Endothelial cell of umbilical vein (primary cell): ENCODE data around the gene TBCE. TPM values are rescaled to one million over a fixed set of nuclear protein-coding genes. Genes with fewer than 3 reads are reported as not detected.
A peak's percentile ranks its signal among the peaks of the same experiment; 100 is the strongest.

Experiments used
- BruUV-seq: library from RNA; stranded (reverse); fragments of 400-500 nt; replicated peaks from 2 replicates; lab custom pipeline; 2021; lab: Mats Ljungman, UMichigan
- CTCF ChIA-PET: fragments of 300-600, 350-600 bp; sonication (Branson Sonifier 250); formaldehyde crosslinking; loops from one replicate; lab custom pipeline; 2021; ENCODE audit warnings: antibody characterized with exemption, inconsistent platforms; lab: Charles Lee
- POLR2A ChIA-PET: fragments of 300-600, 350-600 bp; sonication (Branson Sonifier 250); formaldehyde crosslinking; loops from one replicate; lab custom pipeline; 2021; ENCODE audit warnings: antibody characterized with exemption, inconsistent platforms; lab: Charles Lee
- DNase-seq: peaks from one replicate; pipeline ENCODE4 v3.0.0-alpha.2; 2011; ENCODE audit warnings: low read depth, low spot score
- FAIRE-seq: peaks from 2 replicates; lab custom pipeline; 2011; peaks lifted over from hg19 to GRCh38; lab: Jason Lieb, UNC
- H2AFZ ChIP-seq: 2 replicates; pipeline ENCODE4 v1.6.0; 2012; ENCODE audit warnings: low read depth, low read length, control low read depth, inconsistent platforms
- H3K27ac ChIP-seq: 2 replicates; pipeline ENCODE4 v1.5.1; 2011; ENCODE audit warnings: low read depth, mild to moderate bottlenecking, control low read depth, low read length, moderate library complexity; ENCODE audit not compliant: insufficient read depth
- H3K27me3 ChIP-seq, 2 experiments: 2 replicates each; pipeline versions ENCODE4 v1.6.0 to v1.6.1; 2011; ENCODE audit warnings: low read length in 2 of 2, mixed read lengths in 1 of 2; ENCODE audit not compliant: control insufficient read depth in 2 of 2, insufficient read depth in 2 of 2
- H3K36me3 ChIP-seq, 2 experiments: 2 replicates in 1 of 2; 3 replicates in 1 of 2; pipeline ENCODE4 v1.5.1; 2011; ENCODE audit warnings: low read length in 2 of 2, mild to moderate bottlenecking in 1 of 2, moderate library complexity in 1 of 2; ENCODE audit not compliant: control insufficient read depth in 2 of 2, insufficient read depth in 2 of 2; ENCODE audit errors: extremely low read depth in 1 of 2
- H3K4me1 ChIP-seq: 3 replicates; pipeline ENCODE4 v1.5.1; 2011; ENCODE audit warnings: mild to moderate bottlenecking, low read length; ENCODE audit not compliant: control insufficient read depth, insufficient read depth; ENCODE audit errors: extremely low read depth
- H3K4me2 ChIP-seq: 2 replicates; pipeline ENCODE4 v1.6.1; 2011; ENCODE audit warnings: low read length, control low read depth, mixed read lengths; ENCODE audit not compliant: insufficient read depth
- H3K4me3 ChIP-seq, 3 experiments: fragments of 200-600 bp in 1 of 3; sonication (generic), shearing (Covaris generic) in 1 of 3; replicated peaks in 1 of 3; 2 replicates each; pipeline ENCODE4 v1.5.1; 2011 to 2016; ENCODE audit warnings: control low read depth in 3 of 3, low read length in 3 of 3, mild to moderate bottlenecking in 2 of 3, inconsistent platforms in 1 of 3, low read depth in 1 of 3, moderate library complexity in 1 of 3; ENCODE audit not compliant: insufficient read depth in 1 of 3
- H3K79me2 ChIP-seq: 2 replicates; pipeline ENCODE4 v1.6.0; 2012; ENCODE audit warnings: low read length, inconsistent platforms; ENCODE audit not compliant: control insufficient read depth, insufficient read depth
- H3K9ac ChIP-seq: replicated peaks from 2 replicates; pipeline ENCODE3; 2011; ENCODE audit warnings: low read length, control low read depth; ENCODE audit not compliant: insufficient read depth; ENCODE audit errors: extremely low read depth
- H3K9me1 ChIP-seq: replicated peaks from 3 replicates; pipeline ENCODE4 v1.6.0; 2011; ENCODE audit warnings: mild to moderate bottlenecking, low read length; ENCODE audit not compliant: control insufficient read depth, insufficient read depth; ENCODE audit errors: extremely low read depth
- H3K9me3 ChIP-seq: replicated peaks from 2 replicates; pipeline ENCODE4 v1.5.1; 2012; ENCODE audit warnings: low read length, inconsistent platforms; ENCODE audit not compliant: control insufficient read depth, insufficient read depth
- H4K20me1 ChIP-seq: replicated peaks from 2 replicates; pipeline ENCODE3; 2011; ENCODE audit warnings: mild to moderate bottlenecking, low read length; ENCODE audit not compliant: control insufficient read depth, insufficient read depth; ENCODE audit errors: extremely low read depth
- CTCF ChIP-seq, 2 donors: IDR thresholded peaks; 1 replicate in 1 of 2; 2 replicates in 1 of 2; pipeline ENCODE4 v1.5.1; 2011; ENCODE audit warnings: low read length in 2 of 2, mild to moderate bottlenecking in 2 of 2, moderate library complexity in 2 of 2, control low read depth in 1 of 2, inconsistent platforms in 1 of 2, low read depth in 1 of 2; ENCODE audit not compliant: insufficient read depth in 1 of 2; ENCODE audit errors: extremely low read depth in 1 of 2
- EZH2 ChIP-seq: IDR thresholded peaks from 2 replicates; pipeline ENCODE4 v1.6.1; 2012; ENCODE audit warnings: borderline replicate concordance, low read depth, mild to moderate bottlenecking, moderate library complexity, low read length, inconsistent platforms; ENCODE audit not compliant: severe bottlenecking
- FOS ChIP-seq: IDR thresholded peaks from 2 replicates; pipeline ENCODE4 v1.6.1; 2011; ENCODE audit warnings: mild to moderate bottlenecking, low read length, moderate library complexity, borderline replicate concordance; ENCODE audit not compliant: insufficient read depth
- GATA2 ChIP-seq: IDR thresholded peaks from 2 replicates; pipeline ENCODE4 v1.7.0; 2011; ENCODE audit warnings: low read depth, mild to moderate bottlenecking, moderate library complexity, mixed read lengths, low read length; ENCODE audit not compliant: insufficient read length, insufficient read depth
- JUN ChIP-seq: IDR thresholded peaks from 2 replicates; pipeline ENCODE4 v1.6.1; 2011; ENCODE audit warnings: borderline replicate concordance, low read depth; ENCODE audit not compliant: insufficient read length, insufficient read depth
- MAX ChIP-seq: IDR thresholded peaks from 2 replicates; pipeline ENCODE4 v1.6.1; 2011; ENCODE audit not compliant: insufficient read depth, insufficient read length
- MYC ChIP-seq: IDR thresholded peaks from one replicate; pipeline ENCODE4 v1.6.1; 2011; ENCODE audit warnings: mild to moderate bottlenecking, low read depth, low read length
- POLR2A ChIP-seq: IDR thresholded peaks from 2 replicates; pipeline ENCODE4 v1.6.1; 2012; ENCODE audit warnings: low read depth, mild to moderate bottlenecking, control low read depth, low read length
- POLR2AphosphoS5 ChIP-seq: IDR thresholded peaks from 2 replicates; pipeline ENCODE4 v1.6.1; 2012; ENCODE audit warnings: low read depth, mild to moderate bottlenecking, control low read depth, low read length, moderate library complexity; ENCODE audit not compliant: insufficient read depth
- dilution Hi-C: fragments of 300-500 bp; cut with MboI; formaldehyde crosslinking; loops from one replicate; pipeline ENCODE4 v1.15.0; 2019; ENCODE audit warnings: low sequenced_read_pairs; ENCODE audit not compliant: extremely low pct_ligation_motif_present
- intact Hi-C: fragments of 100-400 bp; cut with micrococcal nuclease; formaldehyde crosslinking; loops from one replicate; pipeline ENCODE4 v1.10.0; 2022
- polyA plus RNA-seq, 4 experiments: library from polyadenylated mRNA; depleted of rRNA in 3 of 4; stranded (reverse) in 3 of 4; unstranded in 1 of 4; fragments of >200 nt; gene quantifications; 2 replicates each; pipeline versions ENCODE4 v1.2.1 to v1.2.3, GENCODE V29; 2011 to 2012; ENCODE audit warnings: missing spikeins in 1 of 4
- total RNA-seq: library from RNA; stranded (reverse); gene quantifications from 2 replicates; pipeline ENCODE4 v1.2.3, GENCODE V29; 2021

Gene TBCE
- total and polyA plus RNA-seq, 2 donors (not counting 3 experiments of a cell fraction or from before 2014, with no cell fraction given): 13.7 to 32.6 TPM

- no peaks in the 10 kb centered on the region for H3K79me2 ChIP-seq
- no TSS peak for BruUV-seq
- DNase-seq (peak; percentile 29), FAIRE-seq (peak; percentile 84)
- no peak overlapping the region for H2AFZ ChIP-seq
- no peak overlapping the region for H3K27ac ChIP-seq
- H3K4me1 ChIP-seq: no peaks in the 10 kb centered on the region
- H3K9ac ChIP-seq: no peak overlapping the region
- intact Hi-C loops (no loop called here), dilution Hi-C loops (no loop called here)
- no peaks in the 10 kb centered on the region for H3K9me3 ChIP-seq
- no peak overlapping the region for H3K4me2 ChIP-seq
- H3K36me3 ChIP-seq: no peaks in the 10 kb centered on the region
- TF ChIP-seq MYC: no peak
- TF ChIP-seq FOS: no peak
- TF ChIP-seq GATA2: no peak
- TF ChIP-seq MAX: no peak
- TF ChIP-seq POLR2AphosphoS5: no peak
- no peak for TF ChIP-seq JUN
- no peak for TF ChIP-seq POLR2A
- ChIA-PET POLR2A (no interaction called here), CTCF (interaction anchor here (1.4 to 1.7 kb wide), 2 partner anchors 14 to 16 kb away, joined by 5 to 10 read pairs; no protein-coding TSS in a partner anchor)
- no peaks in the 10 kb centered on the region for H3K9me1 ChIP-seq
- no peak overlapping the region for H3K4me3 ChIP-seq
- no peaks in the 10 kb centered on the region for H3K27me3 ChIP-seq
- H4K20me1 ChIP-seq: no peaks in the 10 kb centered on the region
Observed at GRCh38 chr1:235430991-235431390, 63.8 kb downstream of the TBCE start.

GRCh38 chr1:235434001-235434400, 66.8 kb downstream of the TBCE start:
- TF ChIP-seq FOS: no peak
- TF ChIP-seq JUN: no peak
- TF ChIP-seq GATA2: no peak
- no peak for TF ChIP-seq CTCF (IDR thresholded peaks at IDR 0.05; ENCODE audit: extremely low read depth in 1 of 2, insufficient read depth in 1 of 2, low read depth in 1 of 2, low read length in 2 of 2)
- no peak for TF ChIP-seq POLR2AphosphoS5
- TF ChIP-seq MAX: no peak
- TF ChIP-seq MYC: no peak
- no peak for TF ChIP-seq POLR2A
- no peak for TF ChIP-seq EZH2
- no peaks in the 10 kb centered on the region for H3K4me1 ChIP-seq
- POLR2A ChIA-PET: interaction anchor here (0.9 kb wide), 1 partner anchor 45 kb away, joined by 8 read pairs; no protein-coding TSS in a partner anchor

More at GRCh38 chr1:235434001-235434400, 66.8 kb downstream of the TBCE start:
- Histone ChIP-seq H3K9me3 (no peaks in the 10 kb centered on the region), H3K9ac (no peak overlapping the region), H3K27ac (no peak overlapping the region), H3K4me2 (no peak overlapping the region), H3K36me3 (peaks cover 2 to 5% of the 10 kb centered on the region in 2 experiments), H3K4me3 (no peak overlapping the region), H3K27me3 (no peaks in the 10 kb centered on the region), H2AFZ (no peak overlapping the region), H3K9me1 (no peaks in the 10 kb centered on the region), H3K79me2 (no peaks in the 10 kb centered on the region), H4K20me1 (no peaks in the 10 kb centered on the region)
- intact Hi-C loops (no loop called here), dilution Hi-C loops (no loop called here)
- no TSS peak for BruUV-seq
- CTCF ChIA-PET: no interaction called here
- FAIRE-seq (no peak), DNase-seq (no peak)
